Esophagus muscularis mucosa (tissue), 4 donors: ENCODE measurements around the gene RRBP1. TPM values are rescaled to one million over a fixed set of nuclear protein-coding genes. Genes with fewer than 3 reads are reported as not detected.
A peak's percentile ranks its signal among the peaks of the same experiment; 100 is the strongest.

Source experiments
- DNase-seq: peaks from one replicate; pipeline ENCODE4 v3.0.0-alpha.2; 2017; ENCODE audit errors: extremely low spot score
- H3K27ac ChIP-seq, 4 donors: fragments of 200-600 bp; sonication (generic); replicated peaks in 1 of 4; 1 replicate in 3 of 4; 2 replicates in 1 of 4; pipeline ENCODE4 v1.5.1; 2016 to 2019; ENCODE audit warnings: mild to moderate bottlenecking in 1 of 4
- H3K27me3 ChIP-seq, 4 donors: fragments of 200-600 bp; sonication (generic); one replicate each; pipeline versions ENCODE4 v1.5.1 to v1.6.0; 2016 to 2019
- H3K36me3 ChIP-seq, 4 donors: fragments of 200-600 bp; sonication (generic); one replicate each; pipeline ENCODE4 v1.5.1; 2016 to 2019
- H3K4me1 ChIP-seq, 4 donors: fragments of 200-600 bp; sonication (generic); one replicate each; pipeline ENCODE4 v1.5.1; 2016 to 2019
- H3K4me3 ChIP-seq, 4 donors: fragments of 200-600 bp; sonication (generic); 1 replicate in 2 of 4; 2 replicates in 2 of 4; pipeline ENCODE4 v1.5.1; 2016 to 2019; ENCODE audit warnings: mild to moderate bottlenecking in 4 of 4, moderate library complexity in 1 of 4
- H3K9me3 ChIP-seq, 4 donors: fragments of 200-600 bp; sonication (generic); 1 replicate in 3 of 4; 2 replicates in 1 of 4; pipeline ENCODE4 v1.5.1; 2016 to 2019
- EP300 ChIP-seq: sonication (generic); formaldehyde crosslinking; IDR thresholded peaks from one replicate; pipeline ENCODE4 v1.6.1; 2017; ENCODE audit warnings: antibody characterized with exemption
- POLR2A ChIP-seq: fragments of 450-650 bp; IDR thresholded peaks from one replicate; pipeline ENCODE4 v1.6.1; 2017; ENCODE audit warnings: antibody characterized with exemption, moderate library complexity, mild to moderate bottlenecking, low read depth
- POLR2AphosphoS5 ChIP-seq, 2 donors: sonication (generic); formaldehyde crosslinking; IDR thresholded peaks; one replicate each; pipeline ENCODE4 v1.6.1; 2017; ENCODE audit warnings: antibody characterized with exemption in 2 of 2
- WGBS: methylation state at CpG from one replicate; pipeline ENCODE4 v1.1.5; 2018; 5-methylcytosine and 5-hydroxymethylcytosine counted together
- intact Hi-C: fragments of 100-400 bp; cut with DNase I; formaldehyde crosslinking; loops from one replicate; pipeline ENCODE4 v1.15.1; 2023
- total RNA-seq, 4 donors: library from RNA; depleted of rRNA; stranded (reverse); fragments of >200 nt; gene quantifications; one replicate each; pipeline versions ENCODE4 v1.1.0 to v1.2.1, GENCODE V29; 2016
- TF ChIP-seq, protein P1 (sequence below), 3 experiments: fragments of 200-600 bp in 2 of 3; fragments of 450-650 bp in 1 of 3; sonication (generic) in 2 of 3; IDR thresholded peaks; one replicate each; pipeline ENCODE4 v1.5.1; 2017 to 2019; ENCODE audit warnings: antibody characterized with exemption in 3 of 3, mild to moderate bottlenecking in 2 of 3, moderate library complexity in 1 of 3

Gene RRBP1
- total RNA-seq, 4 donors from 2014 or later: 61.5 to 86.6 (median 65.4) TPM

DNA sequence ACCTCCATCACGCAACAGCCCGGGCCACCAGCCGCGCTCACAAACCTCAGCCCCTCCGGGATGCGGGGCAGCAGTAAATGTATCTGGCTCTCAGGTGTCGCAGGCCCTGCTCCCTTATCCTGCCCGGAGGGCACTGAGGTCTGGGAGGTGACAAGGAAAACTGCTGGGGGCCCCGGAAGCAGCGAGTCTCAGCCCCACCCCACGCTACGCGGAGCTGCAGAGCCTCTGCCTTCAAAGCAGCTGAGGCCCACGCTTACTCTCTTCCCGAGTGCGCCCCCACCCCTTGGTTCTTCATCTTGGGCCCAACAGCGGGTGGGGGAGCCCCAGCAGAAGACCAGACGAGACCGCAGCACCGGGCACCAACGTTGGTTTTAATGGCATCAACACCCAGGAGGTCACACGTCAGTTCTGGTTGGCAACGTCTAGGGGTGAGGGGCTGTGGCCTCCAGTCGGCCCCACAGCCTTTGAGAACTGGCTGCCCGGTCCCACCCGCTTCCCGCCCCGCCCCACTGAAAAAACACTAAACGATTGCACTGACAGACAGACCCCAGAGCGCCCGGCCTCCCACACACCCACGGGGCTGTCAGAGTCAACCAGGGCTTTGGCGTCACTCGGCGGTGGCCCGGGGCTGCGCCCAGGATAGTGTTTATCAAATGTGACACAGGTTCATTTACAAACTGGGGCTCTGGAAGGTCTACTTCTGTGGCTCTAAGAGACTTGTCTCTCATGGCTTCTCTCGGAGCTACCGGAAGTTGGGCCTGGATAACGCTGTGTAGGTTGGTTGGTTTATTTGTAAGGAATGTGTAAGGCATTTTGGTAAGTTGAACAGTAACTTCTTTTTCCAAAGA, 68.5 kb downstream of the RRBP1 start:
- peak; percentile 91 for DNase-seq
- peaks cover 63 to 97% (median 94%) of the 10 kb centered on the region in 4 donors for H3K4me1 ChIP-seq
- H3K27me3 ChIP-seq: no peaks in the 10 kb centered on the region
- no peaks in the 10 kb centered on the region for H3K9me3 ChIP-seq
- TF ChIP-seq, protein P1, sequence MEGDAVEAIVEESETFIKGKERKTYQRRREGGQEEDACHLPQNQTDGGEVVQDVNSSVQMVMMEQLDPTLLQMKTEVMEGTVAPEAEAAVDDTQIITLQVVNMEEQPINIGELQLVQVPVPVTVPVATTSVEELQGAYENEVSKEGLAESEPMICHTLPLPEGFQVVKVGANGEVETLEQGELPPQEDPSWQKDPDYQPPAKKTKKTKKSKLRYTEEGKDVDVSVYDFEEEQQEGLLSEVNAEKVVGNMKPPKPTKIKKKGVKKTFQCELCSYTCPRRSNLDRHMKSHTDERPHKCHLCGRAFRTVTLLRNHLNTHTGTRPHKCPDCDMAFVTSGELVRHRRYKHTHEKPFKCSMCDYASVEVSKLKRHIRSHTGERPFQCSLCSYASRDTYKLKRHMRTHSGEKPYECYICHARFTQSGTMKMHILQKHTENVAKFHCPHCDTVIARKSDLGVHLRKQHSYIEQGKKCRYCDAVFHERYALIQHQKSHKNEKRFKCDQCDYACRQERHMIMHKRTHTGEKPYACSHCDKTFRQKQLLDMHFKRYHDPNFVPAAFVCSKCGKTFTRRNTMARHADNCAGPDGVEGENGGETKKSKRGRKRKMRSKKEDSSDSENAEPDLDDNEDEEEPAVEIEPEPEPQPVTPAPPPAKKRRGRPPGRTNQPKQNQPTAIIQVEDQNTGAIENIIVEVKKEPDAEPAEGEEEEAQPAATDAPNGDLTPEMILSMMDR (IDR thresholded peaks at IDR 0.05): no peak
- peak in 1 of 2 donors; percentile 10 for TF ChIP-seq POLR2AphosphoS5 (IDR thresholded peaks at IDR 0.05)
- H3K36me3 ChIP-seq: peaks cover 7 to 72% (median 58%) of the 10 kb centered on the region in 4 donors
- peak overlapping the region in 1 of 4 donors; percentile 21 for H3K4me3 ChIP-seq
- peak overlapping the region; percentile 82 to 86 (median 84) for H3K27ac ChIP-seq
- intact Hi-C loops: loop anchor here (2.0 to 5.0 kb wide), 2 partner anchors 36 to 77 kb away; no protein-coding TSS in a partner anchor
- 69% methylated on average over 33 of the region's 40 CpGs for WGBS

- H3K27me3 ChIP-seq: no peaks in the 10 kb centered on the region
- 52% methylated on average over 3 of the region's 7 CpGs for WGBS
- H3K9me3 ChIP-seq: no peaks in the 10 kb centered on the region
- intact Hi-C loops: loop anchor here (5.0 kb wide), 1 partner anchor 36 kb away; no protein-coding TSS in a partner anchor
- no peak for TF ChIP-seq POLR2AphosphoS5 (IDR thresholded peaks at IDR 0.05)
- no peak for TF ChIP-seq POLR2A
- no peak for TF ChIP-seq EP300
- TF ChIP-seq, protein P1 (IDR thresholded peaks at IDR 0.05): no peak
- H3K27ac ChIP-seq: peak overlapping the region; percentile 82 to 86 (median 84)
- peak; percentile 90 for DNase-seq
- H3K4me3 ChIP-seq: no peak overlapping the region
- peaks cover 63 to 100% (median 99%) of the 10 kb centered on the region in 4 donors for H3K4me1 ChIP-seq
- peaks cover 12 to 72% (median 56%) of the 10 kb centered on the region in 4 donors for H3K36me3 ChIP-seq
Measured at GRCh38 chr20:17612992-17613327, 69.1 kb downstream of the RRBP1 start.

- WGBS: 53% methylated on average over 15 of the region's 16 CpGs
- peaks cover 63 to 100% (median 99%) of the 10 kb centered on the region in 4 donors for H3K4me1 ChIP-seq
- no peaks in the 10 kb centered on the region for H3K27me3 ChIP-seq
- H3K27ac ChIP-seq: peak overlapping the region; percentile 82 to 86 (median 84)
- intact Hi-C loops: loop anchor here (5.0 kb wide), 1 partner anchor 35 kb away; no protein-coding TSS in a partner anchor
- H3K4me3 ChIP-seq: no peak overlapping the region
- no peaks in the 10 kb centered on the region for H3K9me3 ChIP-seq
- peak; percentile 64 for TF ChIP-seq EP300
- peak; percentile 73 to 76 for TF ChIP-seq POLR2AphosphoS5 (IDR thresholded peaks at IDR 0.05)
- TF ChIP-seq POLR2A: no peak
- peaks cover 17 to 72% (median 58%) of the 10 kb centered on the region in 4 donors for H3K36me3 ChIP-seq
- peak; percentile 91 for DNase-seq
Measured at GRCh38 chr20:17612287-17612991, 69.6 kb downstream of the RRBP1 start.

DNA sequence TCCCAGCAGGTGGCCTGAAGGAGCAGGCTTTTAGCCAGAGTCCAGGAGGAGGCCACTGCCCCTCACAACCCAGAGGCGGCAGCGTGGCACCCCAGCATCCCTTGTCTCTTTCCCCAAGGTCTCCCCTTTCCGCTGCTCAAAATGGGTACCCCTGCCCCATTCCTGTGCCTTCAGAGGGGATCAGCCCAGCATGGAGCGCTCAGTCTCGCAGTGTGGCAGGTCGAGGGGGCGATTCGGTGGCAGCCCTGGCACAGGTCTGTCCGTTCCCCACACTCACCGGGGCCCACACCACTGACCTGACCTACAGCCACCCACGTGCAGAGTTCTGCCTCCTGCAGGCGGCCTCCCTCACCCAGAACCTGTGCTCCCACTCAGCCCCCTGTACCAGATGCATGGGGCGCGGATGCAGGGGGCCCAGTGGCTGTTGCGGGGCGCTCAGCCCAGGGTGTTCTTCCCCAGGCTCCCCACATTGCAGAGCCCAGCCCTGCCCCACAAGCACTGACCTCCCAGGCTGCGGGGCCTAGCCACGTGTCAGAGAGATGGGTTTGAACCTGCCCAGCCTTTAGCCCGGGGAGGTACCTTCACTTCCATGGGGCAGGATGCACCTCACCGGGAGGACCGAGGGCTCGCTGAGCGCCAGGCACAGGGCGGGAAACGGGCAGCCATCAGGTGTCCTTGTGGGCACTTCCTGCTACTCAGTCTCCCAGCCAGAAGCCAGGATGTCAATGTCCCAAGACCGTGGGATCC, 70.3 kb downstream of the RRBP1 start:
- peaks cover 24 to 72% (median 57%) of the 10 kb centered on the region in 4 donors for H3K36me3 ChIP-seq
- H3K4me1 ChIP-seq: peaks cover 63 to 100% (median 99%) of the 10 kb centered on the region in 4 donors
- no peaks in the 10 kb centered on the region for H3K9me3 ChIP-seq
- H3K4me3 ChIP-seq: no peak overlapping the region
- TF ChIP-seq EP300: no peak
- TF ChIP-seq, protein P1 (IDR thresholded peaks at IDR 0.05): peak in 2 of 3 experiments; percentile 24 to 52
- no peaks in the 10 kb centered on the region for H3K27me3 ChIP-seq
- peak; percentile 92 for DNase-seq
- 51% methylated on average over 8 of the region's 26 CpGs for WGBS
- H3K27ac ChIP-seq: peak overlapping the region; percentile 82 to 86 (median 84)
- intact Hi-C loops: loop anchor here (5.0 kb wide), 1 partner anchor 34 kb away; no protein-coding TSS in a partner anchor
